SK-N-SH (cell line): ENCODE measurements around the gene CDKN2B-AS1.

ENCODE experiments used
- CTCF ChIP-seq: fragments of 200-600 bp; sonication (generic); IDR thresholded peaks from 2 replicates; pipeline ENCODE4 v1.6.1; 2017; ENCODE audit warnings: antibody characterized with exemption, mild to moderate bottlenecking, moderate library complexity
- EP300 ChIP-seq, 2 experiments: IDR thresholded peaks; 2 replicates each; pipeline versions ENCODE4 v1.4.0 to v1.6.1; 2012; ENCODE audit warnings: borderline replicate concordance in 1 of 2, low read depth in 1 of 2, low read length in 1 of 2
- EZH2phosphoT487 ChIP-seq: fragments of 200-600 bp; sonication (generic); IDR thresholded peaks from 2 replicates; pipeline ENCODE4 v1.6.1; 2017; ENCODE audit warnings: low read depth, mixed run types, mild to moderate bottlenecking, antibody characterized with exemption, moderate library complexity, borderline replicate concordance
- GABPA ChIP-seq: IDR thresholded peaks from 2 replicates; pipeline ENCODE4 v1.4.0; 2012; ENCODE audit warnings: low read depth, mild to moderate bottlenecking
- POLR2AphosphoS5 ChIP-seq: IDR thresholded peaks from 2 replicates; pipeline ENCODE4 v1.6.1; 2012; ENCODE audit warnings: low read depth, low read length
- TAF1 ChIP-seq: IDR thresholded peaks from 2 replicates; pipeline ENCODE4 v1.6.1; 2012; ENCODE audit warnings: low read depth, mild to moderate bottlenecking, low read length, moderate library complexity, borderline replicate concordance
- YY1 ChIP-seq: IDR thresholded peaks from 2 replicates; pipeline ENCODE4 v1.4.0; 2012; ENCODE audit warnings: low read depth, mild to moderate bottlenecking

- TF ChIP-seq EP300 (IDR thresholded peaks at IDR 0.05; ENCODE audit: borderline replicate concordance in 1 of 2, low read depth in 1 of 2, low read length in 1 of 2) (no peak), YY1 (no peak), CTCF (no peak), POLR2AphosphoS5 (no peak), EZH2phosphoT487 (no peak), GABPA (no peak), TAF1 (no peak)
Measured at GRCh38 chr9:22159586-22159985, 165.0 kb downstream of the CDKN2B-AS1 start.
